Choroid plexus epithelial cell (primary cell): ENCODE data around the gene GATA6.
A peak's percentile ranks its signal among the peaks of the same experiment; 100 is the strongest.

Experiments
- DNase-seq: peaks from one replicate; pipeline ENCODE4 v3.0.0-alpha.2; 2010; ENCODE audit warnings: low read depth
- H3K4me3 ChIP-seq: 2 replicates; pipeline ENCODE4 v1.5.1; 2011; ENCODE audit warnings: low read depth, mild to moderate bottlenecking, control low read depth, low read length, moderate library complexity
- CTCF ChIP-seq: conservative IDR thresholded peaks from 2 replicates; pipeline ENCODE4 v1.5.1; 2011; ENCODE audit warnings: low read depth, mild to moderate bottlenecking, control low read depth, inconsistent platforms, low read length, moderate library complexity

GATA6 gene

GRCh38 chr18:22175346-22175745, 6.0 kb downstream of the GATA6 start:
- peak overlapping the region; percentile 90 for H3K4me3 ChIP-seq
- no peak for DNase-seq
- TF ChIP-seq CTCF: no peak

GRCh38 chr18:22176420-22177326, 7.3 kb downstream of the GATA6 start:
- H3K4me3 ChIP-seq: peak overlapping the region; percentile 57
- DNase-seq: peak; percentile 73
- TF ChIP-seq CTCF: no peak

GRCh38 chr18:22177327-22177871, 8.0 kb downstream of the GATA6 start:
- no peak for TF ChIP-seq CTCF
- no peak for DNase-seq
- H3K4me3 ChIP-seq: peak overlapping the region; percentile 57

- H3K4me3 ChIP-seq: no peak overlapping the region
- DNase-seq: peak; percentile 75
- TF ChIP-seq CTCF: no peak
These were observed 9.8 kb downstream of the GATA6 start for GRCh38 chr18:22179174-22179573.

GRCh38 chr18:22179631-22180030, 10.2 kb downstream of the GATA6 start:
- DNase-seq: no peak
- TF ChIP-seq CTCF: no peak
- no peak overlapping the region for H3K4me3 ChIP-seq

GRCh38 chr18:22180722-22181121, 11.3 kb downstream of the GATA6 start:
- TF ChIP-seq CTCF: no peak
- H3K4me3 ChIP-seq: no peak overlapping the region
- no peak for DNase-seq
